Measurements from ENCODE around the gene MTX2.
"Not testable (repeated sequence)": the region's sequence is repeated elsewhere in the genome, so short reads cannot be mapped to it uniquely, and the experiment has no call there.

Gene MTX2

GRCh38 chr2:176291335-176291734, 22.1 kb downstream of the MTX2 start:
- DNase-seq, result no peak

- no peak for DNase-seq
Observed at GRCh38 chr2:176291809-176292283, 22.6 kb downstream of the MTX2 start.

GRCh38 chr2:176292608-176293007, 23.4 kb downstream of the MTX2 start:
- DNase-seq, result no peak

- DNase-seq, result no peak
Observed at GRCh38 chr2:176293334-176293733, 24.1 kb downstream of the MTX2 start.

GRCh38 chr2:176297067-176297466, 27.8 kb downstream of the MTX2 start:
- DNase-seq, result peak; percentile 69

- DNase-seq, result no peak
Observed at GRCh38 chr2:176297737-176298136, 28.5 kb downstream of the MTX2 start.

GRCh38 chr2:176306020-176306419, 36.8 kb downstream of the MTX2 start:
- not testable (repeated sequence) for DNase-seq

- DNase-seq, result no peak
Observed at GRCh38 chr2:176317199-176317598, 48.0 kb downstream of the MTX2 start.

GRCh38 chr2:176317623-176318065, 48.4 kb downstream of the MTX2 start:
- no peak for DNase-seq

GRCh38 chr2:176321916-176322315, 52.7 kb downstream of the MTX2 start:
- DNase-seq, result no peak

- DNase-seq, result no peak
Observed at GRCh38 chr2:176324862-176325261, 55.6 kb downstream of the MTX2 start.

- peak; percentile 73 for DNase-seq
Observed at GRCh38 chr2:176325732-176326131, 56.5 kb downstream of the MTX2 start.

GRCh38 chr2:176328149-176328548, 58.9 kb downstream of the MTX2 start:
- no peak for DNase-seq

GRCh38 chr2:176330612-176331011, 61.4 kb downstream of the MTX2 start:
- no peak for DNase-seq

- DNase-seq, result no peak
Observed at GRCh38 chr2:176331646-176332045, 62.4 kb downstream of the MTX2 start.

- no peak for DNase-seq
Observed at GRCh38 chr2:176334729-176335128, 65.5 kb downstream of the MTX2 start.

GRCh38 chr2:176338395-176338794, 69.2 kb downstream of the MTX2 start:
- no peak for DNase-seq

- DNase-seq, result no peak
Observed at GRCh38 chr2:176339208-176339607, 70.0 kb downstream of the MTX2 start.

GRCh38 chr2:176356251-176356650, 87.0 kb downstream of the MTX2 start:
- DNase-seq, result no peak

- no peak for DNase-seq
Observed at GRCh38 chr2:176364273-176364977, 95.2 kb downstream of the MTX2 start.

GRCh38 chr2:176368349-176368748, 99.1 kb downstream of the MTX2 start:
- no peak for DNase-seq

- no peak for DNase-seq
Observed at GRCh38 chr2:176370467-176371171, 101.4 kb downstream of the MTX2 start.

- not testable (repeated sequence) for DNase-seq
Observed at GRCh38 chr2:176373155-176373554, 103.9 kb downstream of the MTX2 start.

- DNase-seq, result no peak
Observed at GRCh38 chr2:176378323-176378722, 109.1 kb downstream of the MTX2 start.
